ENCODE results near the gene ESF1.

ESF1 gene, protein sequence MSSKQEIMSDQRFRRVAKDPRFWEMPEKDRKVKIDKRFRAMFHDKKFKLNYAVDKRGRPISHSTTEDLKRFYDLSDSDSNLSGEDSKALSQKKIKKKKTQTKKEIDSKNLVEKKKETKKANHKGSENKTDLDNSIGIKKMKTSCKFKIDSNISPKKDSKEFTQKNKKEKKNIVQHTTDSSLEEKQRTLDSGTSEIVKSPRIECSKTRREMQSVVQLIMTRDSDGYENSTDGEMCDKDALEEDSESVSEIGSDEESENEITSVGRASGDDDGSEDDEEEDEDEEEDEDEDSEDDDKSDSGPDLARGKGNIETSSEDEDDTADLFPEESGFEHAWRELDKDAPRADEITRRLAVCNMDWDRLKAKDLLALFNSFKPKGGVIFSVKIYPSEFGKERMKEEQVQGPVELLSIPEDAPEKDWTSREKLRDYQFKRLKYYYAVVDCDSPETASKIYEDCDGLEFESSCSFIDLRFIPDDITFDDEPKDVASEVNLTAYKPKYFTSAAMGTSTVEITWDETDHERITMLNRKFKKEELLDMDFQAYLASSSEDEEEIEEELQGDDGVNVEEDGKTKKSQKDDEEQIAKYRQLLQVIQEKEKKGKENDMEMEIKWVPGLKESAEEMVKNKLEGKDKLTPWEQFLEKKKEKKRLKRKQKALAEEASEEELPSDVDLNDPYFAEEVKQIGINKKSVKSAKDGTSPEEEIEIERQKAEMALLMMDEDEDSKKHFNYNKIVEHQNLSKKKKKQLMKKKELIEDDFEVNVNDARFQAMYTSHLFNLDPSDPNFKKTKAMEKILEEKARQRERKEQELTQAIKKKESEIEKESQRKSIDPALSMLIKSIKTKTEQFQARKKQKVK

DNA sequence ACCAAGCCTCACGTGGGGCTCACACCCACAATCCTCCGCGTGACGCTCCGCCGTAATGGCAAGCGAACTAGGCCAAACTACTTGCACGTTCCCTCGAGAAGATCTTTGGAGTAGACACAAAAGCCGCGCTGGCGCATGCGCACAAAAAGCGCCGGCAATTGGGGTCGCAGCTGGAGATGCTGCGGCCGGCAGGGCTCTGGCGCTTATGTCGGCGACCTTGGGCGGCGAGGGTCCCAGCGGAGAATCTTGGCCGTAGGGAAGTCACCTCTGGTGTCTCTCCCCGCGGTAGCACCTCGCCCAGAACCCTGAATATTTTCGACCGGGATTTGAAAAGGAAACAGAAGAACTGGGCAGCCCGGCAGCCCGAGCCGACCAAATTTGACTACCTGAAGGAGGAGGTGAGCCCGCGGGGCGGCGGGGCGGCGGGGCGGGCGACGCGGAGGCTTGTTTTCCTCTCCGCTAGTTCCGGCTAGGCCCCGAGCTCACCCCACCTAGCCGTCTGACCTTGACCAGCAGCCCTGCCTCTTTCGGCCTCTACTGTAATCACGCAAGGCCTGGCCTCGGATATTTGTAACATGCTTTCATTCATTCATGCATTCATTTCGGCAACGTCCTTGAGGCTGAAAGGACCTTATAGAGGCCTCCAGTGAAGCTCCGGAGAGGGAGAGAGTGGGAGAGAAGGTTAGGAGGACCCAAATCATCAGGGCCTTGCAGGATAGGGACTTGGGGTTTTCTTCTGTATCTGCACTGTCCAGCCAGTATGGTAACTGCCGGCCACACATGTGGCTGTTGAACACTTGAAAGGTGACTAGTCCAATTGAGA, at the start of gene ESF1, which contains the start of gene NDUFAF5:
TSS of gene ESF1 (minus strand) at position 27 of the 823 bp plus-strand sequence. CDS start 1,779 bp downstream, outside the sequence.
TSS of gene NDUFAF5 (plus strand) at position 136 of the 823 bp plus-strand sequence. CDS start at position 177, 41 bp downstream.
- peak; percentile 75 to 84 (median 80) for DNase-seq

DNA sequence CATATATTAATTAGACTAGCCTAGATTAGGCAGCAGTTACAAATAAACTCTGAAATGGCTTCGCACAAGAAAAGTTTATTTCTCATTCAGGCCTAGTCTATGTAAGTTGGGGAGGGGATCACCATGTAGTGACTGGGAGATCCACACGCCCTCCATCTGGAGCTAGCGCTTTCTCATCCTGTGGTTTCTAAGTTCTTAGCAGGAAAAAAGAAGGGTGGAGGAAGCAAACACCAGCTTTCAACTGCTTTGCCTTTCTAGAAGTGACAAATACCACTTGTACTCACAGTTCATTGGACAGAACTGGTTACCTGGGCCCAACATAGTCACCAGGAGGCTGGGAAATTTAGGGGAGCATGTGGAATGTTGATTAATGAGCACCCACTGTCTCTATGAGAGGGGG, 46.8 kb upstream of the ESF1 start:
- no peak for DNase-seq

DNA sequence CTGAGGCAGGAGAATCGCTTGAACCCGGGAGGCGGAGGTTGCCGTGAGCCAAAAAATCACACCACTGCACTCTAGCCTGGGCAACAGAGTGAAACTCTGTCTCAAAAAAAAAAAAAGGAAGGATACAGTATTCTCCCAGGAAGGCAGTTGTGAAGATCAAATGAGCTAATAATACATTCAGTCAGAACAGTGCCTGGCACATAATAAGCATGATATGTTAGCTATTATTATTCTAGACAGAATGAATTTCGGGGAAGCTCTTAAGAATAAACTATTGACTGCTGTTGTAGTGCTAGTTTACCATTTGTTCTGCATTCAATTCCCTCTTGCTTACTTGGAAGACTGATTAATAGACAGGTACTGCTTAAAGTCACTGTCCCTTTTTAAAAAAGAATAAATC, 40.7 kb upstream of the ESF1 start:
- no peak for DNase-seq

DNA sequence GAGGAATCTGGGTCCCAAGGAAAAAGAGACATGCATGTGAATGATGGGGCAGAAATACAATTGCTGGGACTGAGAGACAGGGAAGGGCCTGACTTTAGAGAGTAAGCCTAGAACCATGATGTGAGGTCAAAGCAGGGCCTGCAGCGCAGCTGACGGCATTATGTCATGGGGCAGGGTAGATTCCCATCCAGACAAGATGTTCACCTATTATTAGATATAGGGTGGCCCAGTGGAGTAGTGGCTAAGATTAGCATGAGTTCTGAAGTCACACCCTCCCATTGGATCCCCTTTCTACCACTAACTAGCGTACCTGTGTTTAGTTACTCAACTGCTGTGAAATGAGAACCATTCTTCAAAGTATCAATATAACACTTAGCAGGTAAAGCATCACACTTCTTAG, 39.7 kb upstream of the ESF1 start:
- no peak for DNase-seq

DNA sequence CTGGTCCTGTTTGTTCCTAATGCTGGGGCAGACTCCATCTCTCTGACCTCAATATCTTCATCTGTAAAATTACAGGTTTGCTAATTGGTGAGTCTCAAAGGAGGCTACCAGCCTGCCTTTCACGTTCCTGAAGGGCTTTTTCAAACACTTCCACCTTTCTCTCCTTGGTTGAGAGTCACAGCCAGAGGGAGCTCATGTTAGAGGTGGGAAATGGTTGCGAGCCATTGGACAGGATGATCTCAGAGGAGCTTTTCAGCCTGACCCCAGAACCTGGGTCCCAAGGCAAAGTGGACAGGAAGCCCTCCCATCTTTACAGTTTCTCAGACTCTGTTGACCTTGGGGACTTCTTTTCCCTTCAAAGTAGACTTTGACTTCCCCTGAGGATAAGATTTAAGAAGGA, 37.7 kb upstream of the ESF1 start:
- no peak for DNase-seq

DNA sequence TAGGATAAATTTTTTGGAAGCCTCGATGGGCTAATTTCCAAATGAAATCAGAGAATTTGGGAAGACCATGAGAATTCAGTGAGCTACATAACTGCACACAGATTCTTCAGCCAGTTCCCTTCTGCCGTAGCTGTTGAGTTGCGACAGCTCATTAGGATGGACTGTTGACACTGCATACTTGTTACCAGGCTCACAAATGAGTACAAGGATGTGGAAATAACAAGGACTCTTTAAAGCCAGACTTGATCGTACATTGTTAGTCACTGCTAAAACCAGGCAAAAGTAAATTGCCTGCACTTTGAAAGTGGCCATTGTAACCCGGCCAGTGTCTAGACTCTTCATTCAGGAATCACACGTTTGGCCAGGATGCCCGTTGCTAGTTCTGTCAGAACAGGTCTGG, 37.2 kb upstream of the ESF1 start:
- no peak for DNase-seq

DNA sequence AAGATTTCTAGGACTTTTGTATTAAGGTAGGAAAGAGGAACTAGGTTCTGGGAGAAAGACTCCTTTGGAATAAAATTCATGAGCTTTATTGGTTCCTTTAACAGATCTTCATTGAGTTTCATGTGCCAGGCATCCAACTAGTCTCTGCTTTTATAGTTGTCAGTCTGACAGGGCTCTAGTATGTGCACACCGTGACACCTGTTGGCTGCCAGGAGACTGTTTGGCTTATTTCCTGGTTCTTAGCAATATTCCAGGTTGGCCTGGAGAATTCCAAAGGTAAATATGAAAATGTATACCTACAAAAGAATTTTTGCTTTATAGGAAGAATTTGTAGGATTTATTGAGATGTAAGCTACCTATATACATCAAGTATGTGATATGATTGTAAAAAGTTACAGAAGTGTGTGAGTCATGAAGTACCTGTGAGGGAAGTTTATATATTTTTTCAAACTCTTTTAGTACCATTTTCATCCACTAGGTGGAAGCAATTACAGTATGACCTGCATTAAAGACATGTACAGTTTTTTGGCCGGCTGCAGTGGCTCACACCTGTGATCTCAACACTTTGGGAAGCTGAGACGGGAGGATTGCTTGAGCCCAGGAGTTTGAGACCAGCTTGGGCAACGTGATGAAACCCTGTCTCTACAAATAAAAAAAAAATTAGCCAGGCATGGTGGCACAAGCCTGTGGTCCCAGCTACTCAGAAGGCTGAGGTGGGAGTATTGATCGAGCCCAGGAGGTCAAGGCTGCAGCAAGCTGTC, 35.3 kb upstream of the ESF1 start:
- DNase-seq = no peak

DNA sequence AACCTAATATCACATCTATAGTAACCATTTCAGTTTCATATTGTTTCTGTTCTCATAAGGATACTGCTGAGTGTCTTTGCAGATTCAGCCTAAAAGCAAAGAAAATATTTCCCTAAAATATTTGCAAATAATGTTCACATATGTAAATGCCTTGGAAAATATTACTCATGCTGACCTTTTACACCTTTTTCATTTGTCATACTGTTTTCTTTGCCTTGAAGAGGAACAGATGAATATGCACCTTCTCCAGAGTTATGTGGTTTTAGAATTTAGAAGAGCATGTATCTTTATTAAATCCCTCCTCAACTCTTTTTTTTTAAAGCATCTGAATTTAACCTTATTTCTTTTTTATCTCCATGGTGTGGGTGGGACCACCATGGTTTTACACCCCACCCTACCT, 32.6 kb upstream of the ESF1 start:
- DNase-seq = no peak

DNA sequence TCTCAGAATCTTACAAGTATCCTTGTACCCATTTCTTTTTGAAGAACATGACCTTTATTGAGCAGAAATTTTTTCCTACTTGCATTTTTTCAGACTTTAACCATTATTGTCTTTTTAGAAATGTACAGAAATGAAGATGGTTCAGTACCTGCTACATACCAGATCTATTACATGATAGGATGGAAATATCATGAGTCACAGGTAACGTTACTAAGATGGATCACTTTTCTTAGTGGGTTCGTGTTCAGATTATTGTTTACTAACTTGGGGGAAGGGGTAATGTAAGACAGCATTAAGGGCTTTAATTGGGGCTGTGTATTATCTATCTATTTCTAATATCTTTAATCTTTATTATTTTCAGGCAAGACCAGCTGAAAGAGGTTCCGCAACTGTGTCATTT, 32.0 kb upstream of the ESF1 start:
- DNase-seq = no peak

DNA sequence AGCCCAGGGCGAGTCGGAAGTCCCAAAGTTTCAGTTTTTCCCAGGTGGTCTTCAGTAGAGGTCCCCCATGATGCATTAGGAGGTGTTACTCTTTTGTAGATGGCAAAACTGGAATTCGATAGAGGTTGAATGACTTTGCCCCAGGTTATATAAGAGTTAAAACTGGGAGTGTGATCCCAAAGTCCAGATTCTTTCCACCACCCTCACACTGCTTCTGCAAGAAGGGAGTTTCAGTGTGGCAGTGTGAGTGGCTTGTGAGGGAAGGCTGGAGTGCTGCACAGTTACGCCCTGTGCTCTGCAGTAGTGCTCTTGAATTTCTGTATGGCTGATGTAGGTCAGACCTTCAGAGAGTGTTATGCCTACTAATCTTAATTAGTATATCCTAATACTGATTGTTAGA, 30.0 kb upstream of the ESF1 start:
- no peak for DNase-seq

DNA sequence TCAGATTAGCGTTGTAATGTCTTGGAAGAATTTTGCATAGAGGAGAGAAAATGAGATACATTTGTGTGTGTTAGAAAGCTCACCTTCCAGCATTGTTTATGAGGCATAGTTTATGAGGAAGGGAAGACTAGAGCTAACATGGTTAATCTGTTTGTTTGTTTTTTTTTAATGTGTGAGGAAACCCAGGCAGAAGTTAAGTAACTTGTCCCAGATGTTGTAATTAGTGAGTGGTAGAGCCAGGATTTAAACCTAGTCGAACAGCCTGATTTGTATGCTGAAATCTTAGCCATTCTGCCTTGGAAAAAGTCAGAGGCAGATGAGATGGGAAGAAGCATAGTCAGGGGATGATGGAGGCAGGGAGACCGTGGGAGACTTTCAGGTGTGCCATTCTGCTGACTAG, 29.2 kb upstream of the ESF1 start:
- DNase-seq = no peak

DNA sequence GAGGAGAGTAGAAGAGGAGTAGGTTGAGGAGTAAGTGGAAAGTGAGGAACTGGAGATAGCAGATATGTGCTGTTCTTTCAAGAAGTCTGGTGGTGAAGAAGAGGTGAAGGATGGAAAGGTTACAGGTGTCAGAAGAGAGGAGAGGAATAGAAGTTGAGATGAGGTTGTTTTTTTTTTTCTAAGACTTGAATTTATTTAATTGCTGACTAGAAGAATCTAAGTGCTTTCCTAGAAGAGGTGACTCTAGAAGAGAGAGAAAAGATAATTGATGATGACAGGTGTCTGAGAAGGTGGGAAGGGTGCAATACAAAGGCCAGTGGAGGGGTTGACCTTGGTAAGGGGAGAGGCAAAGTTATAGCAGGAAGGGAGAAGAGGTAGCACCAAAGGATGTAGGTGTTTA, 25.7 kb upstream of the ESF1 start:
- DNase-seq = no peak

DNA sequence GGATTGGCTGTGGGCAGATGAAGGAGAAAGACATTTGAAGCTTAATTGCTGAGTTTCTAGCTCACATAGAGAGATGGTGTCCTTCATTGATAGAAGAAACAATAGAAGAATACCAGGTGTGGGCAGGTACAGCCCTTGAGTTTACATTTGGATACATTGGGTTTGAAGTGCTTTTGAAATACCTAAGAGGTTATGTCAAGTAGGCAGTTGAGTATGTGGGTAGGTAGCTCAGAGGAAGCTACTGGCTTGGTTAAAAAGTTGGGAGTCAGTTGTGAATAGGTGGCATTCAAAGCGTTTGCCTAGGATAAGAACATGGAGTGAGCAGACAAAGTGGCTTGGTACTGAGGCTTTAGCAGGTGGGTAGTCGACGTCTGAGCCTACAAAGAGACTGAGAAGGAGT, 25.1 kb upstream of the ESF1 start:
- DNase-seq = no peak

DNA sequence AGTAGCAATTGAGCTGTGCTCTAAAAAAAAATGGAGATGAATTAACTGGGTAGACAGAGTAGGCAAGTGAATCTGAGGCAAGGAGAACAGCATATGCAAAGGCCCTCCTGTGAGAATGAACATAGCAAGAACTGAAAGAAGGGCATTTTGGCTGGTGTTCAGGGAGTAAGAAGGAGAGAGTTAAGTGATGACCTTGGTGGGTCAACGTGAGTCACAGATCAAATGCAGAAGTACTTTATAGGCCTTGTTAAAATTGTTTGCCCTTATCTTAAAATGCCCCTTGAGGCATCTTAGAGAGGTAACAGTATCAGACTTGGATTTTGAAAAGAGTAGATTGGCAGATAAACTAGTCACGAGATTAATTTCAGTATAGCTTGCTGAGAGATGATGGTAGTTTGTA, 24.7 kb upstream of the ESF1 start:
- no peak for DNase-seq

DNA sequence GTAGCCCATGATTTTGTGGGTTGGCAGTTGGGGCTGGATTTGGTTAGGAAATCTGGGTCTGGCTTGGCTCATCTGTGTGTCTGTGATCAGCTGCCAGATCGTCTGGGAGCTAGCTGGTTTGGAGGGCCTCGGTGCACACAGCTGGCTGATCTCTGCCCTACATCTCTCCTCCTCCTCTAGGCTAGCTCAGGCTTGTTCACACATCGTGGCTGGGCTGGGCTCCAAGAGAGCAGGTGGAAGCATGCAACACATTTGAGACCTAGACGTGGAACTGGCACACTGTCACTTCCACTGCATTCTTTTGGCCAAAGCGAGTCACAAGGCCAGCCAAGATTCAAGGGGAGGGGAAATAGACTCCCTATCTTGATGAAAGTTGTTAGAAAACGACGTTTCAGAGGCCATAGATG, 16.0 kb upstream of the ESF1 start:
- DNase-seq = no peak

DNA sequence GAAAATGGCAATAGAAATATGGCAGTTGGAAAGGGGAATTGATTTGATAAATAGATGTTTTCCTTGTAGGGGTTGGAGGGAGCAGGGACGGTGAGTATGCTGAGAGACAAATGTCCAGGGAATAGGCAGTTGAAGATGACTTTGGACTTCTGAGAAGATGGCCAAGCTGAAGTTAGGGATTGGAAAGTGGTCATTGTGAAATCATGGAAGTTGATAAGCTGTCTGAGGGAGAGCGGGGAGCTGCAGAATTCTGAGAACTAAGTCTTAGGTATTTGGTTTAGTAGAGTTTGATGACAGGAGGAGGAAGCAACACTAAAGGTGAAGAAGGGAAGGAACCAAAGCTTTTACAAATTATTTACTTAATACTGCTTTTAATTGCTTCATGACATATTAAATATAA, 15.3 kb upstream of the ESF1 start:
- DNase-seq = no peak

DNA sequence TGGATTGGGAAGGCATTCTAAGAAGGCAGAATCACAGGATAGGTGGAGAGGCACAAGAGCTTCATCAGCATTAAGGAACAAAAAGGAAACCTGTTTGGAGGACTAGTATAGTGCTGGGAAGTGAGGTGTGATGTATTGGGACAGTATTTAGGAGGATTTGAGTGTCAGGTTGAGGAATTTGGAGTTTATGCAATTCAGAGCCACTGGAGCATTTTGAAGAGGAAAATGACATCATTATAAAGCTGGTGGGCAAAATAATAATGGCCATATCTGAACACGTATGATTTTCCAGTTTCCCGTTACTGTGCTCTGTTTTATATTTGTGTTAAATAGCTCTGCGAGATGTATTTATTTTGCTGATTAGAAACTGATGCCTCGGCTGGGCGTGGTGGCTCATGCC, 14.3 kb upstream of the ESF1 start:
- DNase-seq = no peak

DNA sequence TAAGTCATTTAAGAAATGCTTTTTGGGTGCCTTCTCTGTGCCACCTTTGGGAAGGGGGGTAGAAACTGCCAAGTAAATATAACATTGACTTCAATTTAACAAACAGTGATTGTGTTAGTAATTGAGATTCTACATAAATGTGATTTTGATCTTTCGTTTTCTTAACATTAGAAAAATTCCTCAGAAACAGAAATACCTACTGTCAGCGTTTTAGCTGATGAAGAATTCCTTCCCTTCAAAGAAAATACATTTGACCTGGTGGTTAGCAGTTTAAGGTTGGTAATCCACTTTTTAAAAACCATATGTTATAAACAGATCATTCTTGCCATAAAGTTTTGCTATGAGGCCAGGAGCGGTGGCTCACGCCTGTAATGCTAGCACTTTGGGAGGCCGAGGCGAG, 9.9 kb upstream of the ESF1 start:
- DNase-seq = no peak

DNA sequence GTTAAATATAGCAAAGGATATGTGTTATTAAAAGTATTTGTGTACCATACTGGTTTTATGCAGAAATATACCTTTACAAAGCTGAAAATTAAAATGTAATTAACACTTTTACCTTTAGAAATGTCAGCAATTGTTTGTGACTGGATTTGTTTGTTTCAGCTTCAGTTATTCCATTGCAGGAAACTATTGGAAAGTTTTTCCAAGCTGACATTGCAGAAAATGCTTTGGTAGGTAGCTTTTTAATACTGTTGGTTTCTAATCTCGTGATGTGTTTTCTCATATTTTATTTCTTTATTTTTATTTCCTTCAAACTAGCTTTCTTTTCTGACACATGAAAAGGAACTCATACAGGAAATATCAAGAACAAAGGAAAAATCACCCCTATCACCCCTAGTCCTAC, 8.3 kb upstream of the ESF1 start:
- DNase-seq = no peak

DNA sequence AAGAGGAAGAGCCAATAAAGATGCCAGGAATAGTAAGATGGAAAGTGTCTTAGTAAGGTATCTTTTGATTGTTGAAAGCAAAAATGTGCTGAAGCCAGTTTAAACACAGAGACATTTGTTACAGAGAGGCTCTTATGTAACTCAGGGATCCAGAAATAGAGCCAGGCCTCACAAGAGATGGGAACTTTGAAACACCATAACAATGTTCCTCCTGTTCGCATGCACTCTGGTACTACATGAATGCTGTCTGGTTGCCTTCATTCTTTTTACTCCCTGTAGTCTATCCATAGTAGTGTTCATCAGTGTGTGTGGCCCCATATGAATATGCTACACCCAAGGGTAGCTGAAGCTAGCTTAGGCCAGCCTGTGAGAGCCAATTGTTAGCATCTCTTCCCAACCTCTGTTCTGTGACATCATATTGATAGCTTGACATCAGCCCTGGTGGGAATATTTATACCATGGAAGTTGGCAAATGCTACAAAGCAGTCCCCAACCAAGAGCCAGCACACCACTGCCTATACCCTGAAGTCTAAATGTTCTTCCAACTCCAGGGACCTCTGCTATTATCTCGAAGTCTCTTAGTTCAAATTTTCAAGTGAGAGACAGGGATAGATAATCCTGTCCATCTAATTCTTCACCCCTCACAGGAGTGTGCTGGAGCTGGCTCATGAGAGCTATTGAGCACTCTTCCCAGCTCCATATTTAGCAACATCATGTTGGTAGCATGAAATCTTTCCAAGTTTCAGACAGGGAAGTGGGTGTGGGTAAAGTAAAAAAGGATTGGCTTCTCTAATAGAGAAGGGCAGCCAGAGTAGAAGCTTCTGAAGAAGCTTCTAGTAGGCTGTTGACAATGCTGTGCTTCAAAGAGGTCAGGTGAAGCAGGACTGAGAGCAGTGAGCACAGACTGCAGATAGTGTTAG, 7.1 kb upstream of the ESF1 start:
- no peak for DNase-seq

DNA sequence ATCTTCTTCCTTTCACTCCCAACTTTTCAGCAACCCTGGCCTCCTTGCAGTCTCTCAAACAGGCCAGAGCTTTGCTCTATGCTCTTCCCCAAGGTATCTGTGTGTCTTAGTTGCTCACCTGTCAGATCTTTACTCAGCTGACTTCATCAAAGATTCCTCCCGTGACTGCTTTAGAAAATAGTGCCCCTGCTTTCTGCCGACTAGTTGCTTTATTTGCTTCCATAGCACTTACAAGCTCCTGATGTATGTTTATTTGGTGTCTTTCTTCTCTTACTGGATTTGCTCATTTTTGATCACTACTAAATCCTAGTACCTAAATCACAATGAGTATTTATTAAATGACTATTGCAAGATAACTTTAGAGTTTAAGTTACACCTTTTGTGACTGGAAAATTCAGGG, 6.0 kb upstream of the ESF1 start:
- no peak for DNase-seq

Data from activated naive CD4-positive, alpha-beta T cell (primary cell).